Measurements from ENCODE around the gene HYAL3. TPM values are rescaled to one million over a fixed set of nuclear protein-coding genes. Genes with fewer than 3 reads are reported as not detected.

The HYAL3 gene
- total and polyA plus RNA-seq, 7 donors, result 0.60 to 8.3 (median 3.3) TPM

DNA sequence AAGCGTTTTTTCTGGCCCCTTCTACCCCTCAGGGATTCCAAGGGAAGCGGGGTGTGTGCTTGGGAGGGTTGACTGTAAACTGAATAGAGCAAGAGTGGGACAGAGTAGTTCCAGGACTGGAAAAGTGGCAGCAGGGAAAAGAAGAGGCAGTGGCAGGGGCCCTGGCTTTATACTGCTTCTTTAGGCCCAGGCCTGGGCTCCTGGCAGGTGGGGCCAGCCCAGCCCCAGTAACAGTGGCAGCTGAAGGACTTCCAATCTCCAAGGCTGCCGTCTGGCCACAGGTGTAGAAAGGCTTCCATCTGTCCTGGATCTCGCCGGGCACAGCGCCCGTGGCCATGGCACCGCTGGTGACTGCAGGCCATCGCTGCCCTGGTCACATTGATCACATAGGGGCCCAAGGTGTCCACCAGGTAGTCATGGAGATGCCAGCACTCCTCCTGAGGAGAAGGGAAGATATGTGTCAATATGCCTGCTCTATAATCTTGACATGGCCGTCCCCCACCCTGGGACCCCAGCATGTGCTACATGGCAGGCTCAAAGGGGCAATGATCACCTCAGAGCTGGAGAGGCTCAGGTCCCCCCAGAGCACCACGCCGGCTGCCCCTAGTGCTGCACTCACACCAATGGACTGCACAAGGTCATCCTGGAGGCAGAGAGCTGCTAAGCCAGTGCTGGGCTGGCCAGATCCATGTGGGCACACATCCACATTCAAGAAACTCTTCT lies 6.0 kb downstream of the HYAL3 start:
- H3K4me1 ChIP-seq, result peaks cover 0 to 38% (median 29%) of the 10 kb centered on the region in 4 donors
- 77 to 82% methylated on average over 12 of the region's 12 CpGs for WGBS, 2 donors
- intact Hi-C loops (cut with DNase I), result no loop called here

DNA sequence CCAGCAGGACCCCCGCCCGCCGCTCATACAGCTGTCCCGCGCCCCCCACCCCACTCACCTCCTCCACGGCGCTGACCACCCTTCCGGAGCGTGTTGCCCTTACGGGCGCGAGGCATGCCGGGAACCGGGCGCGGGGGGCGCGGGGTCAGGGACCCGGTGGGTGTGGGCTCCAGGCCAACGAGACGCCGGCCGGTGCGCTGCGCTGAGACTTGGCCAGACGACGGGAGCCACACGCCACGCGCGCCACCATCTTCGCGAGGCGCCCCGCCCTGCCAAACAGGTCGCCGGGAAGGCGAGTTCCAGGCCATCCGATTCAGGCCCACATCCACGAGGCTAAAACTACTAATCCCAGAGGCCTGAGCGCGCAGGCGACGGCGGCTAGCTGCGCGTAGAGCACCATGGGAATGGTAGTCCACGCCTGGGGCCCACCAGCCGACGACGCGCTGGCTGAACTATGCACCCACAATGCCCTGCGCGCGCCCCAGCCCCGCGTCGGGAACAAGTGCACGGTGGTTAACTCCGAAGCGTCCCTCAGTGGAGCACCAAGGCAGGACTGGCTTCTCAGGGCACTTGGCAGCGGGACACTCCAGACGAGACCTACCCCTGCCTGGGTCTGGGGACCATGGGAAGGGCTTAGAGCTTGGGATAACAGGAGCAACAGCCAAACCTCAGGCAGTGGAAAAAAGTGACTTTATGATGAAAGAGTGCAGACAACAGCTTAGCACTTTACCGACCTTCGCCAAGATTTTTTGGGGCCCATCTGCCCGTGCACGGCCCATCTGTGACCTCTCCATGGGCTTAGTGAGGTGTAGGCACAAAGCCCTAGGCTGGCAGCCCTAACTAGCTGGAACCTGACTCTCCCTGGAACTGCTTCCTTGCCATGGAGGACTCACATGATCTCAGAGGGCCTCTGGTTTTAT lies 6.8 kb downstream of the HYAL3 start, which contains the start of gene IFRD2:
Gene IFRD2, minus strand, starts transcription at position 271 of the 920 bp plus-strand sequence. Its CDS starts 155 bp downstream, at position 116.
- H3K27ac ChIP-seq, result peak within 1 kb of the TSS; percentile 88 to 95 (median 91)
- intact Hi-C loops (cut with DNase I), result no loop called here
- peak; percentile 99 for DNase-seq
- WGBS, 2 donors, result 1 to 2% methylated on average over 67 of the region's 67 CpGs
- H3K36me3 ChIP-seq, result peaks cover 15 to 32% (median 25%) of the 10 kb centered on the region in 4 donors
- no peak for TF ChIP-seq EP300 (IDR thresholded peaks at IDR 0.05)
- TF ChIP-seq POLR2AphosphoS5 (IDR thresholded peaks at IDR 0.05), result peak; percentile 73 to 94 (median 83)
- peak in 1 of 2 donors; percentile 53 for TF ChIP-seq POLR2A (IDR thresholded peaks at IDR 0.05)
- no peaks in the 10 kb centered on the region for H3K9me3 ChIP-seq
- no peaks in the 10 kb centered on the region for H3K27me3 ChIP-seq
- H3K4me1 ChIP-seq, result peaks cover 0 to 31% (median 26%) of the 10 kb centered on the region in 4 donors
- H3K4me3 ChIP-seq, result peak within 1 kb of the TSS; percentile 85 to 100 (median 92)

More for the DNA sequence above, 6.0 kb downstream of the HYAL3 start:
- peak; percentile 68 for DNase-seq
- H3K36me3 ChIP-seq, result peaks cover 9 to 24% (median 20%) of the 10 kb centered on the region in 4 donors
- no peaks in the 10 kb centered on the region for H3K9me3 ChIP-seq
- H3K27ac ChIP-seq, result peak overlapping the region; percentile 88 to 95 (median 91)
- H3K27me3 ChIP-seq, result no peaks in the 10 kb centered on the region
- TF ChIP-seq POLR2AphosphoS5 (IDR thresholded peaks at IDR 0.05), result no peak
- TF ChIP-seq, protein P1, sequence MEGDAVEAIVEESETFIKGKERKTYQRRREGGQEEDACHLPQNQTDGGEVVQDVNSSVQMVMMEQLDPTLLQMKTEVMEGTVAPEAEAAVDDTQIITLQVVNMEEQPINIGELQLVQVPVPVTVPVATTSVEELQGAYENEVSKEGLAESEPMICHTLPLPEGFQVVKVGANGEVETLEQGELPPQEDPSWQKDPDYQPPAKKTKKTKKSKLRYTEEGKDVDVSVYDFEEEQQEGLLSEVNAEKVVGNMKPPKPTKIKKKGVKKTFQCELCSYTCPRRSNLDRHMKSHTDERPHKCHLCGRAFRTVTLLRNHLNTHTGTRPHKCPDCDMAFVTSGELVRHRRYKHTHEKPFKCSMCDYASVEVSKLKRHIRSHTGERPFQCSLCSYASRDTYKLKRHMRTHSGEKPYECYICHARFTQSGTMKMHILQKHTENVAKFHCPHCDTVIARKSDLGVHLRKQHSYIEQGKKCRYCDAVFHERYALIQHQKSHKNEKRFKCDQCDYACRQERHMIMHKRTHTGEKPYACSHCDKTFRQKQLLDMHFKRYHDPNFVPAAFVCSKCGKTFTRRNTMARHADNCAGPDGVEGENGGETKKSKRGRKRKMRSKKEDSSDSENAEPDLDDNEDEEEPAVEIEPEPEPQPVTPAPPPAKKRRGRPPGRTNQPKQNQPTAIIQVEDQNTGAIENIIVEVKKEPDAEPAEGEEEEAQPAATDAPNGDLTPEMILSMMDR (IDR thresholded peaks at IDR 0.05), result no peak
- TF ChIP-seq POLR2A (IDR thresholded peaks at IDR 0.05), result no peak
- TF ChIP-seq EP300 (IDR thresholded peaks at IDR 0.05), result no peak
- peak overlapping the region in 3 of 4 donors; percentile 85 to 100 (median 86) for H3K4me3 ChIP-seq

DNA sequence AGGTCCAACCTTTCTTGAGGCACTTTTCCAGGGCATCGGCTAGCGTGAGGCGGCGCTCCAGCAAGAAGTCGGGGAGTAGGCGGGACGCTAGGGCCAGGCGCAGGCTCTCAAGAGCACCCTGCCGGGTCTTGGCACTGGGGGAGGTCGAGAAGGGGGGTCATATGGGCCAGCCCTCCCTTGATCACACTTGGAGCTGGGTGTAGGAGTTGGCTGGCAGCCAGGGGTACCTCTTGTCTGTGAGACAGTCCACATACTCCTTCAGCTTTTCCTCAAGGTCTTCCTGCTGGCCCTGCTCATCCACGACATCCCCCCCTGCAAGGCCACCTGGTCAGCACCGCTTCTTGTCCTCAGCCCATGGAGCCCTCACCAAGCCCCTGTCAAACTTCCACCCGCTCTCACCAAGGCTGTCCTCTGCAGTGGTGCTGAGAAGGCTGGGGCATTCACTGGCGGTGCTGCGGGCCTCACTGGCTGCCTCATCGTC lies 9.0 kb downstream of the HYAL3 start:
- WGBS, 2 donors, result 93 to 96% methylated on average over 16 of the region's 16 CpGs
- no peak for TF ChIP-seq EP300 (IDR thresholded peaks at IDR 0.05)
- TF ChIP-seq POLR2A (IDR thresholded peaks at IDR 0.05), result no peak
- no peak for TF ChIP-seq POLR2AphosphoS5 (IDR thresholded peaks at IDR 0.05)
- TF ChIP-seq, protein P1 (IDR thresholded peaks at IDR 0.05), result no peak
- intact Hi-C loops (cut with DNase I), result no loop called here
- no peak overlapping the region for H3K4me3 ChIP-seq
- no peaks in the 10 kb centered on the region for H3K9me3 ChIP-seq
- H3K36me3 ChIP-seq, result peaks cover 15 to 44% (median 29%) of the 10 kb centered on the region in 4 donors
- peak; percentile 66 for DNase-seq
- no peaks in the 10 kb centered on the region for H3K27me3 ChIP-seq
- H3K27ac ChIP-seq, result no peak overlapping the region
- H3K4me1 ChIP-seq, result peaks cover 0 to 31% (median 26%) of the 10 kb centered on the region in 4 donors

DNA sequence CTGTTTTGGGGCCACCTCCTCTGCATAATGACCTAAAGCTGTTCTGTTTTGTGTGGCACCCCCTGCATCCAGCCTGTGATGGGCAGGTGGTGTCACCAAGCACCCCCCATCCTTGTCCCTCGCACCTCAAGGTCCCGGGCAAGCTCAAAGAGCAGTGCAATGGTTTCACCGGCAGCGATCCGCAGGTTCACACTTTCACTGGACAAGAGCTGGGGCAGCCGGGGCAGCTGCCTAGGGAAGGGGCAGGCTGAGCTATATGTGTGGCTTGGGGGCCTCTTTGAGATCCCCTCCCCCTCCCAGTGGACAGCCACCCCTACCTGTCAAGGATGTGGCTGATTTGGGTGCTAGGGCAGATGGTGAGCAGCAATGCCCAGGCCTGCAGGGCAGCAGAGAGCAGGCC lies 10.1 kb downstream of the HYAL3 start:
- H3K36me3 ChIP-seq, result peaks cover 15 to 44% (median 29%) of the 10 kb centered on the region in 4 donors
- no peak overlapping the region for H3K4me3 ChIP-seq
- H3K27me3 ChIP-seq, result no peaks in the 10 kb centered on the region
- 97% methylated on average over 6 of the region's 6 CpGs for WGBS, 2 donors
- no peaks in the 10 kb centered on the region for H3K9me3 ChIP-seq
- TF ChIP-seq POLR2AphosphoS5 (IDR thresholded peaks at IDR 0.05), result no peak
- TF ChIP-seq EP300 (IDR thresholded peaks at IDR 0.05), result no peak
- TF ChIP-seq, protein P1 (IDR thresholded peaks at IDR 0.05), result no peak
- TF ChIP-seq POLR2A (IDR thresholded peaks at IDR 0.05), result no peak
- intact Hi-C loops (cut with DNase I), result no loop called here
- peak; percentile 63 for DNase-seq
- H3K4me1 ChIP-seq, result peaks cover 0 to 31% (median 26%) of the 10 kb centered on the region in 4 donors
- no peak overlapping the region for H3K27ac ChIP-seq

All from sigmoid colon (tissue), 7 donors.